ENCODE measurements around the gene PEAR1.

PEAR1 gene

GRCh38 chr1:156942176-156942575 lies 48.7 kb downstream of the PEAR1 start:
- no peak for DNase-seq

GRCh38 chr1:156942576-156942975 lies 49.1 kb downstream of the PEAR1 start:
- DNase-seq: no peak

GRCh38 chr1:156943756-156944155 lies 50.2 kb downstream of the PEAR1 start:
- DNase-seq: no peak

GRCh38 chr1:156944268-156944667 lies 50.8 kb downstream of the PEAR1 start:
- DNase-seq: no peak

GRCh38 chr1:156944848-156945247 lies 51.3 kb downstream of the PEAR1 start:
- no peak for DNase-seq

- DNase-seq: no peak
Observed at GRCh38 chr1:156945881-156946661, 52.6 kb downstream of the PEAR1 start.

- DNase-seq: no peak
Observed at GRCh38 chr1:156947127-156947526, 53.6 kb downstream of the PEAR1 start.

GRCh38 chr1:156947818-156948525 lies 54.5 kb downstream of the PEAR1 start:
- no peak for DNase-seq

GRCh38 chr1:156948708-156949107 lies 55.2 kb downstream of the PEAR1 start:
- no peak for DNase-seq

GRCh38 chr1:156949127-156949526 lies 55.6 kb downstream of the PEAR1 start:
- no peak for DNase-seq

- DNase-seq: no peak
Observed at GRCh38 chr1:156951371-156951770, 57.9 kb downstream of the PEAR1 start.

- no peak for DNase-seq
Observed at GRCh38 chr1:156953571-156953970, 60.1 kb downstream of the PEAR1 start.

GRCh38 chr1:156956333-156956732 lies 62.8 kb downstream of the PEAR1 start:
- no peak for DNase-seq

GRCh38 chr1:156957634-156958033 lies 64.1 kb downstream of the PEAR1 start:
- no peak for DNase-seq

GRCh38 chr1:156958247-156958714 lies 64.8 kb downstream of the PEAR1 start:
- DNase-seq: no peak

GRCh38 chr1:156959414-156959813 lies 65.9 kb downstream of the PEAR1 start:
- no peak for DNase-seq

GRCh38 chr1:156959925-156960324 lies 66.4 kb downstream of the PEAR1 start:
- no peak for DNase-seq

- DNase-seq: peak; percentile 53
Observed at GRCh38 chr1:156961709-156962108, 68.2 kb downstream of the PEAR1 start.

GRCh38 chr1:156963621-156964020 lies 70.1 kb downstream of the PEAR1 start:
- DNase-seq: peak; percentile 36

- no peak for DNase-seq
Observed at GRCh38 chr1:156964441-156964840, 70.9 kb downstream of the PEAR1 start.
